ENCODE measurements around the gene UTS2B.

Gene UTS2B

DNA sequence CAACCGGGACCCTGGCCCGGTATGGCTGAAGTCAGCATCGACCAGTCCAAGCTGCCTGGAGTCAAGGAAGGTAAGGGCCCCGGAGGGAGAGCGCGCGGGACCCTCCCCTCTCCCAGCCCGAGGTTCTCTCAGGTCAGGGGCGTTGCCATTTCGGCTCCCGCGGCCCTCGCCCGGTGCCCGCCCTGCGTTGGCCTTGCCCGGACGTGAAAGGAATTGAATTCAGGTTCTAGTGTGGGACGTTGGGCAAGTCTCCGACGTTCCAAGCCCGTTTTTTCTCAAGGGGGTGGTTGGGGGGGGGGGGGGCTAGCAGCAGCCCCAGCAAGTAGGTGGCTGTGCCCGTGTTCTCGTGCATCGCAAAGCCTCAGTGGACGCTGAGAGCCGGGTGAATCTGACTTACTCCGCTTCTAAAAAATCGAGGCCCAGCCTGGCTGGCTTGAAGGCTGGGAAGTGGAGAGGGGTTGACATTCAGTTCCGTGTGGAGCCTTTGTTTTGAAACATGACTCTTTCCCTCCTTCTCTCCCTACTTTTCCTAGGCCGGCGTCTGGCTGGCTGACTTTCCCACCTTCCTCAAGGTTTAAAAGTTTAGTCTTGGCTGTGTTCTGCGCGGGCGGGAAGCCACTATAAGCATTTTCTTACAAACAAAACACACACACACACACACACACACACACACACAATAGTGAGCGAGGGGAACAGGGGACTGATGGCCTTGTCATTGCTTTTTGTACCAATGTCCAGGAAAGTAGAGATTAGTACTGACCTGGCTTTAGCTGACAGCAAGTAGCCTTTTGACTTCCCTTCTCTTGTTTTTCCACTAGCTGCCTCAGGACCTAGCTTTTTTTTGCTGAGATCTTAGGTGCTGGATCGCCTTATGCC lies at the start of gene UTS2B:
Gene UTS2B (minus strand): TSS at position 873 of the 876 bp plus-strand sequence. CDS start 48,337 bp downstream, outside the sequence.
- DNase-seq = peak; percentile 43 to 64 (median 44)

DNA sequence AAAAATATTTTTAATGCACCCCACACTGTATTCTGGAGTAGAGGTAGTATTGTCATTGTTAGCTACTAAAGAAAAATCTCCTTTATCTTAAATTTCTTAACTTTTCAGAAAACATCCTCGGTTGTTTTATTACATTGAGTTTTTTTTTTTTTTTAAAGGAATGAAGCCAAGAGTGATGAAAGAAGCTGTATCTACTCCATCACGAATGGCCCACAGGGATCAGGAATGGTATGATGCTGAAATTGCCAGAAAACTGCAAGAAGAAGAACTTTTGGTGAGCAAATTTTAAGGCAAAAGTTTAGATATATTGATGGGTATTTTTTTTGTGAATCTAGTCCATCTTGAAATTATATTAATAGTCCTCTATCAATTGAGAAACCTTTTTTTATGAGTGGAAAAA lies 49.7 kb upstream of the UTS2B start:
- no peak for DNase-seq

DNA sequence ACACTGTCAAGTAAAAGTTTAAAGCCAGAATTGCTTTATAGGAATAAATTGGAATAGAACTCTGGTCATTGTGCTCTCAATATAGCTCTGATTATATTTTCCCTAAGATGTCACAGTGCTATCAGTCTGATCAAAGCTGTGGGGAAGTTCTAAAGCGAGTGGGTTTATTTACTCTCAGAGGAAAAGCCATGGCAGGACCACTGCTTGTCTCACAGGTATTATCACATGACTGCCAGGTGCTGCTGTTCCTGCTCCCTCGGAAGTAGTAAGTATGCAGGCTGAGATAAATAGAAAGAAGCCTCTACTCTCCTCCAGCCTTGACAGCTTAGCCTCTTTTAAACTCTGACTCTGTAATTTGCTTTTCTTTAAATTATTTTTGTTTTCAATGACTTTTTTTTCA lies 49.1 kb upstream of the UTS2B start:
- DNase-seq = no peak

GRCh38 chr3:191378142-191378812 lies 48.0 kb upstream of the UTS2B start:
- no peak for DNase-seq

DNA sequence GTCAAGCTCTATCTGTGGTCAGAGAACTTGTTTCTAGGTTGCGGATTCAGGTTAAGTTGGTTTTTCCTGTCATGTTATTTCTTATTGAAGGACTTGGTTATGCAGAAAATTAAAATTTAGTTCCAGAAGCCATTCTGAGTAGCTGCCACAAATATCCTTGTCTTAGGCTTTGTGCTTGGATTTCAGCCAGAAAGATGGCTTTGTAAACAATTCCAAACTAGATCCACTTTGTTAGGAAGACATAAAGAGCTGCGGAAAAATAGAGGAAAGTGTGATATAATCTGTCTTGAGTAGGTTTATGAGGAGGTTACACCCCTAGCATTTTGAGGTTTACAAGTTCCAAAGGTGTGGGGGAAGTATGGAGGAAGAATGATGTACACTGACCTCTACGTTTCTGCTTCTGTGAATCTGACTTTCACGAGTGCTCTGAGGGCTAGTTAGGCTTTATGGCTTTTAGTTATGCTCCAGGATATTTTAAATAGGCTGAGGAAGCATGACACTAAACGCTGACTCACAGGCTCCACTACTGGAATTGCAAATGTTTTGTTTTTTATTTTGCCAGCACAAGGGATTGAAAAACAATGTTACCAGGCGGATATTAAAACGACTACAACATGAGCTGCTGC lies 46.3 kb upstream of the UTS2B start:
- no peak for DNase-seq

DNA sequence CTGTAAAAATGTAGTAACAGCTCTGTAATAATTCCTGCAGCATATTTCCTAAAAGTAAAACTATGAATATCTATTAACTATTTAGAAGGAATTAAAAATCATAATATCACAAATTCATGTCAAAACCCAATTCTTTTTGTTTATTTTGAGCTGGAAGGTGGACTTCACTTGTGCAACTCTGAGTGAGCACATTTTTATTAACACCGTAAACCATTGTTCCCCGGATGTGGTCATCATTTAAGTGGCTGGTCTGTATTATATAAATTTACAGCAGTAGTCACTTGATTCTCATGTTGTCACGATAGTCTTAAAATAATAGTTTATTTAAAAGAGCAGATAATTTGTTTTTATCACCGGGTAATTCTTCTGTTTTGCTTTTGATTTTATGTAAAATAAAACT lies 43.0 kb upstream of the UTS2B start:
- no peak for DNase-seq

GRCh38 chr3:191372122-191372521 lies 41.8 kb upstream of the UTS2B start:
- DNase-seq = peak in 1 of 3 donors; percentile 12

DNA sequence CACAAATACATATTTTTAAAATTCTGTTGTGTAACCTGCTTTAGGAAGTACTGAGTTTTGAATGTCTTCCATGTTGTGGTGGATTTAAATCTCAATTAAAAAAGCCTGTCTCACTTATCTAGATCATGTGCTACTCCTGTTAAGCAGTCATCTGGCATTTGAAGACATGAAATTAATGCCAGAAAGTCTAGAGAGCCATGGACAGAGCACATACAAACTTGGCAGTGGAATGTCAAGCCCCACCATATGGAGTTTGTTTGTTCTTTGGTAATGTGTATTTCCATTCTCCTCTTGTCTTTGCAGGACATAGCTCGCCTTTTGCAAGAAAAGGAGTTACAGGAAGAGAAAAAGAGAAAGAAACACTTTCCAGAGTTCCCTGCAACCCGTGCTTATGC lies 39.3 kb upstream of the UTS2B start:
- DNase-seq = no peak

DNA sequence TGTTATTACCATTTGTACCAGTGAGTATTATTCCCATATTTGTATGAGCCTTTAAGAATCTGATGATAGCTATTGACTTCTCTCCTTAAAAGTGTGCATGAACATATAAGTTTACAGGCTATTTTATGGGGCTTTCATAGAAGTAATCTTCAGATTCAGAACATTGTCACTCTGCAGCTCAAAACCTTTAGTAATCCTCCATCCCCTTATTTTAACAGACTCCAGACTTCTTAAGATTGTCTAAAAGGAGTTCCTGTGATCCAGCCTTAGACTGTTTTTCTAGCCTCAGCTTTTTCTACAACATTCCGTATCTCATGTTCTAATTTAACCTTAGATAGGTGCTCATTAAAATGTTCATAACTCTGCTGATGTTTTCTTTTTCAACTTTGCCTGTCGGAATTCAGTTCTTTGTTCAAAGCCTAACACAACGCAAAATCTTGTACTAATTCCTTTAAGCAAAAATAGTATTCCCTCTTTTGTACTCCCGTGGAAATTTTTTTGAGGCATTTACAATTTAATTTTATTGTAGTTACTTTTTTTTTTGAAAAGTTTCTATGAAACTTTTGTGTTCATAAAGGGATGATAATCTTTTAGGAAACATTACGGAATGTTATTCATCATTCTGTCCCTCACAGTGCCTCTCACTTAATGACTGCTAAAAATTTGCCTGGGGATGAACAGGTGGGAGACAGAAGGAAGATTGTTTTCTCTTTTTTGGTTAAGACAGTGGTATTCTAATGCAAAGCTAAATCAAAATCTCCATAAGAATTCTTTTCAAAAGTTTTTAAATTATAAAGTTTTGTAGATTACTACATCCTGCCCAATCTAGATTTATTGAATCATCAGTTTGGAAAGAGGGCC lies 38.7 kb upstream of the UTS2B start:
- no peak for DNase-seq

DNA sequence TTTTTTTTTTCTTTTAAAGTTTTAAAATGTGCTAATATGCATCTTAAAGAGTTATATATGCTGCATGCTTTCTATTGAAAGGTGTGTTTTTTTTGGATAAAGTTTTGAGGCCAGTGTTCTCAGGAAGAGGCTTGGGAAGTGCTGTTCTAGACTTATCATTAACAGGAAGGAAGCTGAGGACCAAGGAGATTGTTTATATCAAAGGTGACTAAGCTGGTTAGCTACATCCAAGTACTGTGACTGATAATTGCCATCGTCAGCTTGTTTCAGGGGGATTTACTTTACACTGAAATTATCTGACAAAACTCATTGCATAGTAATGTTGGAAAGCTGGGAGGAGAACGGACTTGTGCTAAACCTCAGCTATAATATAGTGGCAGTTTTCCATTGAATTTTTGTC lies 36.3 kb upstream of the UTS2B start:
- no peak for DNase-seq

DNA sequence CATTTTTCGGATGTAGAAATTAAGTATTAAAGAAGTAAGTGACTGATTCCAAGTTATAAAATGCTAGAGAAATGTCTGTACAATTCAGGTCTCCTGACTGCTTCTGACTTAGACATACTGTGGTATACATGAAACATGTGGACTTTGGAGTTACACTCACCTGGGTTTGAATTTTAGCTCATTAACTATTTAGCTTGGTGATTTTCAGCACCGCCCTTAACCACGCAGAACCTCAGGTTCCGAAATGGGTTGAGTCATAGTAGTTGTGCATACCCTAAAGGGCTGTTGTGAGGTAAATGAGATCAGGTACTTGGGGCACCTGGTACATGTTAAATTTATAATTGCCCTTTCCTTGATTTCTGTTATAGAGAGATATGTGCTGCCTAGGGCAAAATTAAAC lies 32.9 kb upstream of the UTS2B start:
- no peak for DNase-seq

DNA sequence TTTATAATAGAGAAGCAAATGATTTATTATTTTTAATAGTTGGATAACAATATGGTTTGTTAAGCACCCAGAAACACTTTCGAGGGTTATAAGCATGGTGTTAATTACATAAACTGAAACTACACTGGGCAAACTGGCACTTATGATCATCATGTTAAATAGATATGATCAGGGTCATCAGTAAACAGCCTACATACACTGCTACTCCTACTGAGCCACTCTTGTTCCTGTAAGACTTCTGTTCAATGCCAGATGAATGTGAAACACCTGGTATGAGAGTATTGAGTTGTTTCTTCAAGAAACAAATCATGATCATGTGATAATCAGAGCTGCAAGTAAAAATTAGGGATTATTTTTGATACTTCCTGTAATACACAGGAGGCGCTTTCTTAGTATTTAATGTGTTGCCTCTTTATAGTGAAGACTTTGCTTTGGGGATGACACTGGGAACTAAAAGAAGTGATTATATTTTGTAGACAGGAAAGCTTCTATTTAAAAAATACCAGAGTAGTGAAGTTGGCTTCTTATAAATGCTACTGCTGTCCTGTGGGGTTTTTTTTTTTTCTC lies 32.3 kb upstream of the UTS2B start:
- no peak for DNase-seq

DNA sequence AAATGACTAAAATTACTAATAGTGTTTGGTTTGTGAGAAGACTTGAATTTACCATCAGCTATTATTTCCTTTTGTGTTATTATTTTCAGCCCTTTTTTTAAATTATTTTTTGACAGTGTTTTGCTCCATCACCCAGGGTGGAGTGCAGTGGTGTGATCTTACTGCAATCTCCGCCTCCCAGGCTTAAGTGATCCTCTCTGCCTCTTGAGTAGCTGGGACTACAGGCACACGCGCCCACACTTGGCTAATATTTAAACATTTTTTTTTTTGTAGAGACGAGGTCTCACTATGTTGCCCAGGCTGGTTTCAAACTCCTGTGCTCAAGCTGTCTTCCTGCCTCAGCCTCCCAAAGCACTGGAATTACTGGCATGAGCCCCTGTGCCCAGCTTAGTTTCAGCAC lies 31.7 kb upstream of the UTS2B start:
- no peak for DNase-seq

DNA sequence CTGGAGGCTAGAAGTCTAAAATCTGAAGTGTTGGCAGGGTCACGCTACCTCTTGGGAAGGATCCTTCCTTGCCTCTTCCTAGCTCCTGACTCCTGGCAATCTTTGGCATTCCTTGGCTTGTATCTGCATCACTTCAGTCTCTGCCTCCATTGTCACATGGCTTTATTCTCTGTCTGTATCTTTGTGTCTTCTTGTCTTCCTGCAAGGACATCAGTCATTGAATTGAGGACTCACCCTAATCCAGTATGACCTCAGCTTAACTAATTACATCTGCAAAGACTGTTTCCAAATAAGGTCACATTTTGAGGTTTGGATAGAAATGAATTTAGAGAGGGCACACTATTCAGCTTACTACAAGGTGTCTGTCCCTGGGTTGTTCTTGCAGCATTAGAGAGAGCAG lies 31.1 kb upstream of the UTS2B start:
- DNase-seq = no peak

- DNase-seq = no peak
Observed at GRCh38 chr3:191360620-191361019, 30.3 kb upstream of the UTS2B start.

- no peak for DNase-seq
Observed at GRCh38 chr3:191358929-191359328, 28.6 kb upstream of the UTS2B start.

DNA sequence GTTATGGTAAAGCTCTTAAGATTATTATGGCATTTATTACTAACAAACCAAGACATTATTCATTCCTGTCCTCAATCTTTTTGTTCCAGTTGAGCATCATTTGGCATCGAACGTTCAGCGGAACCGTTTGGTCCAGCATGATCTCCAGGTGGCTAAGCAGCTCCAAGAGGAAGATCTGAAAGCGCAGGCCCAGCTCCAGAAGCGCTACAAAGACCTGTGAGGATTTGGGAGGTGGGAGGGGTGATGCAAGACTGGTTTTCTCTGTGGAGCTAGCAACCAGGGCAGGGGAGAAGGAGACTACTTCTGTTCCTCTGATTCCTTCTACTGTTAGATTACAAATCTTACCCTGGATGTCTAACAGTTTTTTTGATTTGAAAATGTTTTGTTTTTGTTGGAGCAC lies 27.6 kb upstream of the UTS2B start:
- DNase-seq = no peak

- no peak for DNase-seq
Observed at GRCh38 chr3:191356631-191357439, 26.5 kb upstream of the UTS2B start.

DNA sequence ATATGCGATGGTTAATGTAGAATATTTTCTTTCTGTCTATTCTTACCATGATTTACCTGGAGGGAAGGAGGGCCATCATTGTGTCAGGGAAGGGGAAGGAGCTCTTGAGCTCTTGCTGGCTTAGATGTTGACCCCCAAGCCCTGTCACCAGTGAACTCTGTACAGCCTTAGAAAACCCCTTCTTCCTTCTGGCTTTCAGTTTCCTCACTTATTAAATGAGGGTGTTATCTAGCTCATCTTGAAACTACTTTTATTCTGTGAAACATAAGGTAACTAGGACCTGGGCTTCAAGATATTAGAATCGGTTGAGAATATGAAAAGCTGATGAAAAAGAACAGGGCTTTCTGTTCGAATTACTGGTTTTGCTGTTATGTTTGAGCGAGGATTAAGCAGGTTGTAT lies 25.1 kb upstream of the UTS2B start:
- no peak for DNase-seq

DNA sequence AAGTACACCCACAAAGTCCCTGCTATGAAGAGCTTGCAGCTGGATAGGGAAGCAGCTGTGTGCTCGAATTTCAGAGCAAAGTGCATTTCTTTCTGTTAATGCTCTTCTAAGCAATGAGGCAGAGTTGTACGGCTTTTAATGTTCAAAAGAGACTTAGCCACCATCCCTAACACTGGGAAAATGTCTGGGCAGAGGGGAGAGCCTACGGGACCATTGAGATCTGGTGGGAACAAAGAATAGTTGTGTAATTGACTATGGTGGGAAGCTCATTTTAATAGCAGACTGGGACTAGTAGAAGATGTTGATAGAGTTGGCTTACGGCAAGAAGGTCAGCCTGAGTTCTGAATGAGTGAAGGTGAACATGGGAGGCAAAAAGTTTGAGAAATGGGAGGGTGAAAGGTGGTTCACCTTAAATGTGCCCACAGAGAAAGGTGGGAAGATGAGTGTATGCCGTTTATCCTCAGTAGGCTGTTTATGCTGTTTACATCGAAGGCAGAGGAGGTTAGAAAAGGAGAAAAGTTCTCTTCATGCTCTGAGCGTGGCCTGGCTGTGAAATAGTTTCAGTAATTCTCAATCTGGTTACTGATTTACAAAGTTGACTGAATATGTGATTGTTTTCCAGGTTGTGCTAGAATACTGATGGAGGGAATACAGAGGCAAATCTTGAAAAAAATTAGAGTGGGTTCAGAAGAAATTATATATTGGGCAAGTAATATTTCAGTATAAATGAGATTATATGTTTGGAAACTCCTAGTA lies 22.9 kb upstream of the UTS2B start:
- no peak for DNase-seq

GRCh38 chr3:191352014-191352413 lies 21.7 kb upstream of the UTS2B start:
- no peak for DNase-seq
